T-helper 2 cell treated with Interferon-gamma antibody and Interleukin-4, amounts not matched to agents 5 μg/mL and 100 μg/mL, for 36 hours (primary cell): ENCODE results near the gene PLOD2.

Experiments used
- DNase-seq: peaks from one replicate; pipeline ENCODE4 v3.0.0; 2021; ENCODE audit warnings: low spot score
- H3K27ac Mint-ChIP-seq: one replicate; pipeline ENCODE4 v1.8.0; 2021; ENCODE audit warnings: mild to moderate bottlenecking, mixed read lengths
- H3K27me3 Mint-ChIP-seq: one replicate; pipeline ENCODE4 v1.8.0; 2021; ENCODE audit warnings: low read depth, mixed read lengths
- H3K36me3 Mint-ChIP-seq: one replicate; pipeline ENCODE4 v1.8.0; 2021; ENCODE audit warnings: low read depth, mixed read lengths
- H3K4me1 Mint-ChIP-seq: one replicate; pipeline ENCODE4 v1.8.0; 2021; ENCODE audit warnings: low read depth, mixed read lengths
- H3K4me3 Mint-ChIP-seq: one replicate; pipeline ENCODE4 v1.8.0; 2022; ENCODE audit warnings: mild to moderate bottlenecking, moderate library complexity, mixed read lengths
- H3K9me3 Mint-ChIP-seq: one replicate; pipeline ENCODE4 v1.8.0; 2021; ENCODE audit warnings: mixed read lengths

The PLOD2 gene

GRCh38 chr3:146160964-146161662 is at the start of gene PLOD2:
Gene PLOD2 (minus strand): TSS chr3:146161184. CDS start chr3:146160989, 195 bp downstream.
- Mint-ChIP-seq H3K27ac (no peak within 1 kb of the TSS), H3K4me1 (peaks cover 7% of the 10 kb centered on the region), H3K36me3 (no peaks in the 10 kb centered on the region), H3K9me3 (no peaks in the 10 kb centered on the region), H3K4me3 (peak within 1 kb of the TSS; percentile 74), H3K27me3 (peaks cover 62% of the 10 kb centered on the region)
- peak; percentile 6 for DNase-seq

GRCh38 chr3:146209371-146209770 is 48.4 kb upstream of the PLOD2 start:
- H3K27me3 Mint-ChIP-seq = peaks cover 6% of the 10 kb centered on the region
- H3K27ac Mint-ChIP-seq = no peak overlapping the region
- no peaks in the 10 kb centered on the region for H3K9me3 Mint-ChIP-seq
- H3K4me3 Mint-ChIP-seq = no peak overlapping the region
- DNase-seq = no peak
- no peaks in the 10 kb centered on the region for H3K4me1 Mint-ChIP-seq
- no peaks in the 10 kb centered on the region for H3K36me3 Mint-ChIP-seq

- H3K27ac Mint-ChIP-seq = no peak overlapping the region
- no peaks in the 10 kb centered on the region for H3K4me1 Mint-ChIP-seq
- H3K4me3 Mint-ChIP-seq = no peak overlapping the region
- no peaks in the 10 kb centered on the region for H3K36me3 Mint-ChIP-seq
- no peaks in the 10 kb centered on the region for H3K9me3 Mint-ChIP-seq
- peaks cover 3% of the 10 kb centered on the region for H3K27me3 Mint-ChIP-seq
- no peak for DNase-seq
Measured at GRCh38 chr3:146203776-146204175, 42.8 kb upstream of the PLOD2 start.

- Mint-ChIP-seq H3K36me3 (no peaks in the 10 kb centered on the region), H3K27me3 (peaks cover 9% of the 10 kb centered on the region), H3K4me3 (no peak overlapping the region), H3K27ac (no peak overlapping the region), H3K9me3 (no peaks in the 10 kb centered on the region), H3K4me1 (no peaks in the 10 kb centered on the region)
- DNase-seq = no peak
Measured at GRCh38 chr3:146200461-146201220, 39.7 kb upstream of the PLOD2 start.

- no peak for DNase-seq
- no peak overlapping the region for H3K27ac Mint-ChIP-seq
Measured at GRCh38 chr3:146199762-146200161, 38.8 kb upstream of the PLOD2 start.

GRCh38 chr3:146196789-146197188 is 35.8 kb upstream of the PLOD2 start:
- no peaks in the 10 kb centered on the region for H3K9me3 Mint-ChIP-seq
- no peaks in the 10 kb centered on the region for H3K4me1 Mint-ChIP-seq
- H3K27ac Mint-ChIP-seq = no peak overlapping the region
- no peak for DNase-seq
- no peak overlapping the region for H3K4me3 Mint-ChIP-seq
- no peaks in the 10 kb centered on the region for H3K36me3 Mint-ChIP-seq
- peaks cover 6% of the 10 kb centered on the region for H3K27me3 Mint-ChIP-seq

More at GRCh38 chr3:146199762-146200161, 38.8 kb upstream of the PLOD2 start:
- no peaks in the 10 kb centered on the region for H3K36me3 Mint-ChIP-seq
- no peaks in the 10 kb centered on the region for H3K4me1 Mint-ChIP-seq
- H3K9me3 Mint-ChIP-seq = no peaks in the 10 kb centered on the region
- H3K4me3 Mint-ChIP-seq = no peak overlapping the region
- peaks cover 9% of the 10 kb centered on the region for H3K27me3 Mint-ChIP-seq

- Mint-ChIP-seq H3K4me1 (no peaks in the 10 kb centered on the region), H3K27ac (no peak overlapping the region), H3K36me3 (no peaks in the 10 kb centered on the region), H3K4me3 (no peak overlapping the region), H3K9me3 (no peaks in the 10 kb centered on the region), H3K27me3 (peaks cover 6% of the 10 kb centered on the region)
- DNase-seq = no peak
Measured at GRCh38 chr3:146195605-146196004, 34.6 kb upstream of the PLOD2 start.

GRCh38 chr3:146195030-146195429 is 34.0 kb upstream of the PLOD2 start:
- Mint-ChIP-seq H3K27me3 (peaks cover 6% of the 10 kb centered on the region), H3K4me3 (no peak overlapping the region), H3K4me1 (no peaks in the 10 kb centered on the region), H3K9me3 (no peaks in the 10 kb centered on the region), H3K27ac (no peak overlapping the region), H3K36me3 (no peaks in the 10 kb centered on the region)
- DNase-seq = no peak

GRCh38 chr3:146191051-146191450 is 30.1 kb upstream of the PLOD2 start:
- Mint-ChIP-seq H3K36me3 (no peaks in the 10 kb centered on the region), H3K27me3 (no peaks in the 10 kb centered on the region), H3K4me1 (no peaks in the 10 kb centered on the region), H3K27ac (no peak overlapping the region), H3K9me3 (no peaks in the 10 kb centered on the region), H3K4me3 (no peak overlapping the region)
- DNase-seq = no peak

GRCh38 chr3:146189519-146190173 is 28.7 kb upstream of the PLOD2 start:
- H3K27me3 Mint-ChIP-seq = no peaks in the 10 kb centered on the region
- H3K4me1 Mint-ChIP-seq = no peaks in the 10 kb centered on the region
- H3K9me3 Mint-ChIP-seq = no peaks in the 10 kb centered on the region
- no peak overlapping the region for H3K27ac Mint-ChIP-seq
- no peaks in the 10 kb centered on the region for H3K36me3 Mint-ChIP-seq
- H3K4me3 Mint-ChIP-seq = no peak overlapping the region
- DNase-seq = no peak

GRCh38 chr3:146187334-146187950 is 26.5 kb upstream of the PLOD2 start:
- DNase-seq = no peak
- no peaks in the 10 kb centered on the region for H3K4me1 Mint-ChIP-seq
- H3K9me3 Mint-ChIP-seq = no peaks in the 10 kb centered on the region
- H3K27me3 Mint-ChIP-seq = no peaks in the 10 kb centered on the region
- H3K27ac Mint-ChIP-seq = no peak overlapping the region
- H3K4me3 Mint-ChIP-seq = no peak overlapping the region
- H3K36me3 Mint-ChIP-seq = no peaks in the 10 kb centered on the region

GRCh38 chr3:146184241-146185015 is 23.4 kb upstream of the PLOD2 start:
- Mint-ChIP-seq H3K27me3 (no peaks in the 10 kb centered on the region), H3K36me3 (no peaks in the 10 kb centered on the region), H3K4me1 (no peaks in the 10 kb centered on the region), H3K27ac (no peak overlapping the region), H3K9me3 (no peaks in the 10 kb centered on the region), H3K4me3 (no peak overlapping the region)
- DNase-seq = no peak

- Mint-ChIP-seq H3K27ac (no peak overlapping the region), H3K4me3 (no peak overlapping the region), H3K36me3 (no peaks in the 10 kb centered on the region), H3K9me3 (no peaks in the 10 kb centered on the region), H3K27me3 (no peaks in the 10 kb centered on the region), H3K4me1 (no peaks in the 10 kb centered on the region)
- no peak for DNase-seq
Measured at GRCh38 chr3:146181216-146181615, 20.2 kb upstream of the PLOD2 start.
